Fibroblast of lung (primary cell): ENCODE measurements around the gene ITGB1BP1.

Experiments
- CTCF ChIP-seq, 2 donors: IDR thresholded peaks in 1 of 2; conservative IDR thresholded peaks in 1 of 2; 1 replicate in 1 of 2; 2 replicates in 1 of 2; pipeline ENCODE4 v1.5.1; 2011 to 2012; ENCODE audit warnings: low read length in 2 of 2, control low read depth in 1 of 2, inconsistent platforms in 1 of 2, low read depth in 1 of 2, mild to moderate bottlenecking in 1 of 2
- EZH2 ChIP-seq: IDR thresholded peaks from 2 replicates; pipeline ENCODE4 v1.5.1; 2012; ENCODE audit warnings: low read length, control low read depth, mild to moderate bottlenecking; ENCODE audit errors: missing control alignments

GRCh38 chr2:9412781-9413180 lies 10.5 kb downstream of the ITGB1BP1 start:
- TF ChIP-seq EZH2 (no peak), CTCF (conservative IDR thresholded peaks at IDR 0.05 in 1 of 2, IDR thresholded peaks at IDR 0.05 in 1 of 2; ENCODE audit: low read depth in 1 of 2, low read length in 2 of 2) (no peak)
